A549 (cell line): Measurements from ENCODE around the gene MBD3L2. TPM values are rescaled to one million over a fixed set of nuclear protein-coding genes. Genes with fewer than 3 reads are reported as not detected.
"Not testable (repeated sequence)": the region's sequence is repeated elsewhere in the genome, so short reads cannot be mapped to it uniquely, and the experiment has no call there.

Source experiments
- ATAC-seq, 2 experiments: fragments of 200-7000 bp in 1 of 2; fragments of >200 bp in 1 of 2; cut with Nextera tagmentation in 1 of 2; cut with Tn5 transposase in 1 of 2; 3 replicates each; pipeline versions ENCODE4 v1.8.0 to v1.9.1; 2018 to 2020; ENCODE audit warnings: mild to moderate bottlenecking in 1 of 2, moderate library complexity in 1 of 2
- CTCF ChIA-PET: fragments of 300-600 bp; sonication (Branson Sonifier 250); formaldehyde crosslinking; extraction: SDS; loops from one replicate; lab custom pipeline; 2021; ENCODE audit warnings: antibody characterized with exemption, inconsistent platforms; lab: Yijun Ruan, JAX
- POLR2A ChIA-PET: fragments of 350-600 bp; formaldehyde crosslinking; extraction: SDS; loops from one replicate; lab custom pipeline; 2021; ENCODE audit warnings: antibody characterized with exemption, inconsistent platforms; lab: Yijun Ruan, JAX
- DNase-seq, 2 experiments: peaks; one replicate each; pipeline versions ENCODE4 v3.0.0 to v3.0.0-alpha.2; 2011 to 2016; ENCODE audit warnings: low read depth in 1 of 2, low spot score in 1 of 2
- FAIRE-seq: peaks from 2 replicates; lab custom pipeline; 2011; peaks lifted over from hg19 to GRCh38; lab: Jason Lieb, UNC
- H3K27ac ChIP-seq, 2 experiments: fragments of >200 bp; sonication (Bioruptor Twin); formaldehyde crosslinking; 3 replicates each; pipeline ENCODE4 v1.5.1; 2016 to 2017
- H3K4me1 ChIP-seq: fragments of >200 bp; sonication (Bioruptor Twin); formaldehyde crosslinking; 3 replicates; pipeline ENCODE4 v1.6.1; 2016
- H3K4me2 ChIP-seq: fragments of >200 bp; sonication (Bioruptor Twin); formaldehyde crosslinking; 3 replicates; pipeline ENCODE4 v1.6.1; 2016
- H3K4me3 ChIP-seq: fragments of >200 bp; sonication (Bioruptor Twin); formaldehyde crosslinking; 3 replicates; pipeline ENCODE4 v1.5.1; 2016
- H3K9me3 ChIP-seq: fragments of >200 bp; sonication (Bioruptor Twin); formaldehyde crosslinking; 3 replicates; pipeline ENCODE4 v1.6.1; 2016
- CEBPB ChIP-seq, 2 experiments: fragments of >200 bp in 1 of 2; sonication (Bioruptor Twin) in 1 of 2; formaldehyde crosslinking in 1 of 2; IDR thresholded peaks; 2 replicates each; pipeline ENCODE4 v1.6.1; 2012 to 2016
- EHF ChIP-seq: fragments of 250-450 bp; sonication (Bioruptor Pico); IDR thresholded peaks from 2 replicates; pipeline ENCODE4 v1.5.0; 2020; ENCODE audit warnings: mild to moderate bottlenecking
- EHMT2 ChIP-seq: fragments of 200-600 bp; sonication (generic); IDR thresholded peaks from 2 replicates; pipeline ENCODE4 v1.6.1; 2016; ENCODE audit warnings: antibody characterized with exemption, low read depth, mild to moderate bottlenecking, moderate library complexity
- EP300 ChIP-seq, 2 experiments: fragments of >200 bp; sonication (Bioruptor Twin); formaldehyde crosslinking; IDR thresholded peaks; 2 replicates in 1 of 2; 3 replicates in 1 of 2; pipeline ENCODE4 v1.6.1; 2016 to 2017
- FOSB ChIP-seq: fragments of 250-450 bp; sonication (Bioruptor Pico); IDR thresholded peaks from 2 replicates; pipeline ENCODE4 v1.5.0; 2020; ENCODE audit warnings: mild to moderate bottlenecking, moderate library complexity
- GATA3 ChIP-seq: IDR thresholded peaks from 2 replicates; pipeline ENCODE4 v1.6.1; 2012; ENCODE audit warnings: borderline replicate concordance
- HOXA7 ChIP-seq: fragments of 250-450 bp; sonication (Bioruptor Pico); IDR thresholded peaks from 2 replicates; pipeline ENCODE4 v1.5.0; 2020; ENCODE audit warnings: mild to moderate bottlenecking, moderate library complexity
- HOXB13 ChIP-seq: fragments of 250-450 bp; sonication (Bioruptor Pico); IDR thresholded peaks from 2 replicates; pipeline ENCODE4 v1.5.0; 2020; ENCODE audit warnings: low read depth, mild to moderate bottlenecking, moderate library complexity
- JUN ChIP-seq, 2 experiments: fragments of >200 bp; sonication (Bioruptor Twin); formaldehyde crosslinking; IDR thresholded peaks; 2 replicates in 1 of 2; 3 replicates in 1 of 2; pipeline ENCODE4 v1.6.1; 2016 to 2017
- JUNB ChIP-seq: fragments of >200 bp; sonication (Bioruptor Twin); formaldehyde crosslinking; IDR thresholded peaks from 2 replicates; pipeline ENCODE4 v1.6.1; 2016
- NFE2L2 ChIP-seq: fragments of 150-350 bp; conservative IDR thresholded peaks from 2 replicates; pipeline ENCODE4 v1.6.1; 2014; ENCODE audit warnings: low read length
- POLR2A ChIP-seq: IDR thresholded peaks from 2 replicates; pipeline ENCODE4 v1.6.1; 2012; ENCODE audit warnings: mild to moderate bottlenecking, low read length
- REST ChIP-seq: fragments of 200-600 bp; sonication (generic); IDR thresholded peaks from 2 replicates; pipeline ENCODE4 v1.6.1; 2016; ENCODE audit warnings: antibody characterized with exemption, mild to moderate bottlenecking, moderate library complexity
- SMC3 ChIP-seq: fragments of >200 bp; sonication (Bioruptor Twin); formaldehyde crosslinking; IDR thresholded peaks from 3 replicates; pipeline ENCODE4 v1.6.1; 2018; ENCODE audit warnings: inconsistent platforms
- SREBF2 ChIP-seq: fragments of 450-650 bp; IDR thresholded peaks from 2 replicates; pipeline ENCODE4 v1.6.1; 2014; ENCODE audit warnings: mild to moderate bottlenecking, moderate library complexity
- TFCP2L1 ChIP-seq: fragments of 250-450 bp; sonication (Bioruptor Pico); IDR thresholded peaks from 2 replicates; pipeline ENCODE4 v1.5.0; 2021; ENCODE audit warnings: mild to moderate bottlenecking
- ZFP36 ChIP-seq: fragments of 450-650 bp; IDR thresholded peaks from 2 replicates; pipeline ENCODE4 v1.6.1; 2014; ENCODE audit warnings: borderline replicate concordance; ENCODE audit not compliant: partially characterized antibody
- ZSCAN20 ChIP-seq: fragments of 250-450 bp; sonication (Bioruptor Pico); IDR thresholded peaks from 2 replicates; pipeline ENCODE4 v1.8.0; 2022; ENCODE audit warnings: mild to moderate bottlenecking, moderate library complexity
- WGBS: methylation state at CpG from one replicate; pipeline ENCODE4 v1.1.6; 2017; ENCODE audit errors: missing lambda C conversion rate; 5-methylcytosine and 5-hydroxymethylcytosine counted together
- polyA plus RNA-seq, 4 experiments: library from polyadenylated mRNA; depleted of rRNA in 3 of 4; stranded (reverse); fragments of >200 nt; fragmentation: RNase III in 1 of 4; extraction: RNeasy Plus Mini Kit Qiagen cat#74134 plus additional on column Dnase treatment in 1 of 4; gene quantifications; 2 replicates in 3 of 4; 3 replicates in 1 of 4; pipeline ENCODE4 v1.2.3, GENCODE V29; 2011 to 2017
- TF ChIP-seq, protein P1 (sequence below): fragments of 150-350 bp; IDR thresholded peaks from 2 replicates; pipeline ENCODE4 v1.6.1; 2014; ENCODE audit warnings: low read depth, mild to moderate bottlenecking, low read length

MBD3L2 gene
- polyA plus RNA-seq, 2 of the 4 experiments (the other 2 are of a cell fraction) = not detected

GRCh38 chr19:7018828-7019227, 30.3 kb upstream of the MBD3L2 start:
- CTCF ChIA-PET = no interaction called here
- Histone ChIP-seq H3K4me1 (no peaks in the 10 kb centered on the region), H3K4me2 (no peak overlapping the region), H3K4me3 (no peak overlapping the region), H3K27ac (no peak overlapping the region), H3K9me3 (no peaks in the 10 kb centered on the region; the same call in 2 of the 3 replicates)
- no peak for DNase-seq
- FAIRE-seq = no peak
- 38% methylated on average over 6 of the region's 6 CpGs for WGBS
- POLR2A ChIA-PET = no interaction called here
- TF ChIP-seq HOXB13 (no peak), EP300 (IDR thresholded peaks at IDR 0.05) (no peak), TFCP2L1 (CRISPR knock-in tag) (no peak), GATA3 (no peak), NFE2L2 (no peak), ZSCAN20 (CRISPR knock-in tag) (no peak), JUNB (no peak), SMC3 (no peak), REST (no peak), EHF (CRISPR knock-in tag) (no peak), SREBF2 (no peak), FOSB (CRISPR knock-in tag) (no peak), POLR2A (no peak), CEBPB (IDR thresholded peaks at IDR 0.05) (no peak), EHMT2 (no peak), JUN (IDR thresholded peaks at IDR 0.05) (no peak), ZFP36 (no peak), HOXA7 (CRISPR knock-in tag) (no peak)
- TF ChIP-seq, protein P1, sequence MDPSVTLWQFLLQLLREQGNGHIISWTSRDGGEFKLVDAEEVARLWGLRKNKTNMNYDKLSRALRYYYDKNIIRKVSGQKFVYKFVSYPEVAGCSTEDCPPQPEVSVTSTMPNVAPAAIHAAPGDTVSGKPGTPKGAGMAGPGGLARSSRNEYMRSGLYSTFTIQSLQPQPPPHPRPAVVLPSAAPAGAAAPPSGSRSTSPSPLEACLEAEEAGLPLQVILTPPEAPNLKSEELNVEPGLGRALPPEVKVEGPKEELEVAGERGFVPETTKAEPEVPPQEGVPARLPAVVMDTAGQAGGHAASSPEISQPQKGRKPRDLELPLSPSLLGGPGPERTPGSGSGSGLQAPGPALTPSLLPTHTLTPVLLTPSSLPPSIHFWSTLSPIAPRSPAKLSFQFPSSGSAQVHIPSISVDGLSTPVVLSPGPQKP = no peak
- no peak for ATAC-seq

DNA sequence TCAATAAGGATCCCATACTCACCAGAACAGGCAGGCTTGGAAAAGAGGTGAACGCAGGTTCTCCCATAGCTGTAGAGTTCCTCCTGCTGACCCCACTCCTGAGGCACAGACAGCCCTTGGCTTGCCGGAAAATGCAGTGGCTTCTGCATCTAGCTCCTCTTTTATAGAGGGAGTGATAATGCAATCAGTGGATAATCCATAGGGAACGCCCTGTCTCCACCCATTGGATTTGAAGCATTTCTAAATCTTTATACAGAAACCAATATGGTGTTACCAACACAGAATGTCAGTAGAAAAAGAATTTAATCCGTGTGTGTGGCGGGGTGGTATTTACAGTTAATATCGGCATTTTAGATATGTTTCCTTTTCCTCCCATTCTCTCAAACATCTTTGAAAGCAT, 27.8 kb upstream of the MBD3L2 start, which contains the start of gene MBD3L2B:
Gene MBD3L2B (minus strand): TSS at position 101 of the 400 bp plus-strand sequence. CDS start 34 bp downstream, at position 67.
- H3K4me2 ChIP-seq, FAIRE-seq, DNase-seq, CTCF ChIA-PET, H3K4me1 ChIP-seq, H3K9me3 ChIP-seq, POLR2A ChIA-PET, H3K27ac ChIP-seq, ATAC-seq, H3K4me3 ChIP-seq: not testable (repeated sequence)
- WGBS = no CpG with 5 or more reads among the region's 6 CpGs

DNA sequence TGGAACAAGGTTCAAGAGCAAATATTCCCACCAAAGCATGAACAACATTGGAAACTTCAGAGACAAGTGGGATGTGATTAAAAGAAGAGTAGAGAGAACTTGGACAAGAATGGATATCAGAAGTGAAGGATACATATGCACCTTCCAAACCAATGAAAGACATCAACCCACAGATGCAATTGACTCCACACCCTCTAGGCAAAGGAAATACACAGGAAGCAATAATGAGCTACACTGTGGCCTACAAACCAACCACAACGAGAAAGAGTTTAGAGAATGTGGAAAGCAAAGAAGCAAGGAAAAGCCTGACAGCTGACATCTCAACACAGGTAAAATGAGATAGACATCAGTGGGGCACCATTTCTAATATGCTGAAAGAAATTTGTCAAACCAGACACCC, 20.3 kb upstream of the MBD3L2 start:
- FAIRE-seq, POLR2A ChIA-PET, H3K4me2 ChIP-seq, H3K4me3 ChIP-seq, H3K9me3 ChIP-seq, H3K27ac ChIP-seq, DNase-seq, ATAC-seq, H3K4me1 ChIP-seq, CTCF ChIA-PET: not testable (repeated sequence)
- WGBS = no CpG with 5 or more reads among the region's 1 CpG

DNA sequence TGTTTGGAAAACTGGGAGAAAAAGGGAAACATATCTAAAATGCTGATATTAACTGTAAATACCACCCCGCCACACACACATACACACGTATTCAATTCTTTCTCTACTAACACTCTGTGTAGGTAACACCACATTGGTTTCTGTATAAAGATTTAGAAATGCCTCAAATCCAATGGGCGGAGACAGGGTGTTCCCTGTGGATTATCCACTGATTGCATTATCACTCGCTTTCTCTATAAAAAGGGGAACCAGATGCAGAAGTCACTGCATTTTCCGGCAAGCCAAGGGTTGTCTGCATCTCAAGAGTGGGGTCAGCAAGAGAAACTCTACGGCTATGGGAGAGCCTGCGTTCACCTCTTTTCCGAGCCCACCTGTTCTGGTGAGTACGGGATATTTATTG, 18.8 kb upstream of the MBD3L2 start, which contains the start of gene MBD3L5:
Gene MBD3L5 (plus strand): TSS at position 301 of the 400 bp plus-strand sequence. CDS start 34 bp downstream, at position 335.
- POLR2A ChIA-PET, ATAC-seq: not testable (repeated sequence)

GRCh38 chr19:7040079-7040478, 9.0 kb upstream of the MBD3L2 start, which contains the start of gene MBD3L4:
MBD3L4 (minus strand) TSS chr19:7040179; CDS start chr19:7040144, 35 bp downstream.
- H3K4me1 ChIP-seq, ATAC-seq, CTCF ChIA-PET, H3K4me2 ChIP-seq, FAIRE-seq, H3K4me3 ChIP-seq, H3K27ac ChIP-seq, DNase-seq, H3K9me3 ChIP-seq, POLR2A ChIA-PET: not testable (repeated sequence)
- no CpG with 5 or more reads among the region's 9 CpGs for WGBS

More for the DNA sequence above, 18.8 kb upstream of the MBD3L2 start, which contains the start of gene MBD3L5:
- H3K4me3 ChIP-seq, CTCF ChIA-PET, H3K4me2 ChIP-seq, H3K4me1 ChIP-seq, H3K9me3 ChIP-seq, H3K27ac ChIP-seq, DNase-seq, FAIRE-seq: not testable (repeated sequence)
- WGBS = no CpG with 5 or more reads among the region's 9 CpGs

- ATAC-seq, FAIRE-seq: not testable (repeated sequence)
These were observed 7.6 kb upstream of the MBD3L2 start for GRCh38 chr19:7041563-7041962.

More at GRCh38 chr19:7041563-7041962, 7.6 kb upstream of the MBD3L2 start:
- H3K4me2 ChIP-seq, H3K4me1 ChIP-seq, H3K4me3 ChIP-seq, H3K9me3 ChIP-seq, DNase-seq, H3K27ac ChIP-seq, CTCF ChIA-PET, POLR2A ChIA-PET: not testable (repeated sequence)
- no CpG with 5 or more reads among the region's 2 CpGs for WGBS
